K562 (cell line): ENCODE results near the gene LATS1. TPM values are rescaled to one million over a fixed set of nuclear protein-coding genes. Genes with fewer than 3 reads are reported as not detected.

Experiments used
- E2F8 ChIP-seq: fragments of 450-650 bp; IDR thresholded peaks from 2 replicates; pipeline ENCODE4 v1.7.1; 2018; ENCODE audit warnings: mild to moderate bottlenecking, low read depth; ENCODE audit not compliant: partially characterized antibody
- EP400 ChIP-seq: fragments of 450-650 bp; IDR thresholded peaks from 2 replicates; pipeline ENCODE4 v1.6.1; 2017; ENCODE audit warnings: antibody characterized with exemption, mild to moderate bottlenecking, moderate library complexity
- FOXJ3 ChIP-seq: sonication (generic); formaldehyde crosslinking; IDR thresholded peaks from 2 replicates; pipeline ENCODE4 v1.4.0; 2020; ENCODE audit warnings: mild to moderate bottlenecking, missing genetic modification reagents
- FOXM1 ChIP-seq, 2 experiments: fragments of 450-650 bp in 1 of 2; sonication (generic) in 1 of 2; formaldehyde crosslinking in 1 of 2; IDR thresholded peaks; 2 replicates each; pipeline versions ENCODE4 v1.6.1 to v1.9.0; 2017 to 2022; ENCODE audit warnings: low read depth in 2 of 2, mild to moderate bottlenecking in 2 of 2, missing genetic modification reagents in 1 of 2, moderate library complexity in 1 of 2
- FUS ChIP-seq: fragments of 200-400 bp; formaldehyde crosslinking; optimal IDR thresholded peaks from 2 replicates; pipeline ENCODE3; 2017; ENCODE audit warnings: low read depth, low read length
- GTF3C2 ChIP-seq: IDR thresholded peaks from 3 replicates; pipeline ENCODE4 v1.6.1; 2011; ENCODE audit warnings: borderline replicate concordance, mild to moderate bottlenecking, moderate library complexity; ENCODE audit not compliant: insufficient read length; ENCODE audit errors: extremely low read depth
- HMBOX1 ChIP-seq: sonication (generic); IDR thresholded peaks from 2 replicates; pipeline ENCODE4 v1.6.1; 2016
- KLF1 ChIP-seq: fragments of 450-650 bp; IDR thresholded peaks from 2 replicates; pipeline ENCODE4 v1.6.1; 2016; ENCODE audit warnings: missing genetic modification characterization, missing compliant biosample characterization
- LARP7 ChIP-seq: fragments of 450-650 bp; IDR thresholded peaks from 2 replicates; pipeline ENCODE4 v1.6.1; 2016
- MCM7 ChIP-seq, 2 experiments: fragments of 450-650 bp; IDR thresholded peaks; 2 replicates each; pipeline ENCODE4 v1.6.1; 2016 to 2018
- NR3C1 ChIP-seq: sonication (generic); formaldehyde crosslinking; IDR thresholded peaks from 2 replicates; pipeline ENCODE4 v1.8.1; 2022; ENCODE audit warnings: missing genetic modification reagents
- PHB ChIP-seq: fragments of 250-450 bp; sonication (Bioruptor Pico); IDR thresholded peaks from 2 replicates; pipeline ENCODE4 v1.5.0; 2021
- RB1 ChIP-seq: fragments of 450-650 bp; IDR thresholded peaks from 2 replicates; pipeline ENCODE4 v1.6.1; 2017; ENCODE audit warnings: low read depth, mild to moderate bottlenecking
- RBM39 ChIP-seq: fragments of 200-400 bp; formaldehyde crosslinking; optimal IDR thresholded peaks from 2 replicates; pipeline ENCODE3; 2018; ENCODE audit warnings: low read depth, low read length
- RNF219 ChIP-seq: fragments of 250-450 bp; sonication (Bioruptor Pico); IDR thresholded peaks from 2 replicates; pipeline ENCODE4 v1.5.0; 2022; ENCODE audit warnings: mild to moderate bottlenecking
- TBL1XR1 ChIP-seq, 2 experiments: IDR thresholded peaks; 2 replicates each; pipeline ENCODE4 v1.6.1; 2012; ENCODE audit warnings: improper control_type of control experiment in 2 of 2, low read length in 2 of 2, mild to moderate bottlenecking in 1 of 2
- ZNF174 ChIP-seq: fragments of 250-450 bp; sonication (Bioruptor Pico); IDR thresholded peaks from 2 replicates; pipeline ENCODE4 v1.4.0; 2020; ENCODE audit warnings: mild to moderate bottlenecking
- ZNF583 ChIP-seq: fragments of 250-450 bp; sonication (Bioruptor Pico); IDR thresholded peaks from 2 replicates; pipeline ENCODE4 v1.4.0; 2020
- ZNF696 ChIP-seq: fragments of 250-450 bp; sonication (Bioruptor Pico); conservative IDR thresholded peaks from 2 replicates; pipeline ENCODE4 v1.4.0; 2020; ENCODE audit warnings: mild to moderate bottlenecking, moderate library complexity
- ZNF778 ChIP-seq: fragments of 450-650 bp; formaldehyde crosslinking; IDR thresholded peaks from 2 replicates; pipeline ENCODE4 v1.4.0; 2020; ENCODE audit warnings: mild to moderate bottlenecking, moderate library complexity
- polyA plus RNA-seq, 8 experiments: library from polyadenylated mRNA; depleted of rRNA in 4 of 8; stranded (reverse) in 5 of 8; unstranded in 3 of 8; fragments of >200 nt; fragmentation: Nextera tagmentation in 2 of 8; fragmentation: Illumina TruSeq in 1 of 8; extraction: Ambion mirVana in 2 of 8; extraction: Trizol in 1 of 8; gene quantifications; 2 replicates each; pipeline versions ENCODE4 v1.2.1 to v1.2.3, GENCODE V29; 2011 to 2014; ENCODE audit warnings: inconsistent platforms in 1 of 8, missing spikeins in 1 of 8
- total RNA-seq, 7 experiments: library from RNA; depleted of rRNA in 6 of 7; stranded (reverse); fragments of >200 nt in 6 of 7; fragmentation: Illumina TruSeq in 2 of 7; extraction: Trizol in 2 of 7; gene quantifications; 2 replicates each; pipeline versions ENCODE4 v1.2.1 to v1.2.3, GENCODE V29; 2011 to 2021; ENCODE audit warnings: low replicate concordance in 1 of 7

LATS1 gene
- total and polyA plus RNA-seq, 9 of the 15 experiments (the other 6 are each of a cell fraction or from before 2014, with no cell fraction given), result 5.0 to 36.3 (median 18.4) TPM

- no peak for TF ChIP-seq HMBOX1
- no peak for TF ChIP-seq KLF1 (tag)
- no peak for TF ChIP-seq ZNF174
- no peak for TF ChIP-seq MCM7 (IDR thresholded peaks at IDR 0.05)
- no peak for TF ChIP-seq RNF219 (CRISPR knock-in tag)
- no peak for TF ChIP-seq NR3C1 (CRISPR knock-in tag)
- TF ChIP-seq TBL1XR1 (IDR thresholded peaks at IDR 0.05; ENCODE audit: low read length in 2 of 2), result no peak
- TF ChIP-seq ZNF778, result no peak
- peak; percentile 75; the same call in 1 of the 2 replicates for TF ChIP-seq ZNF583
- TF ChIP-seq GTF3C2, result no peak
- TF ChIP-seq FOXM1 (IDR thresholded peaks at IDR 0.05; ENCODE audit: low read depth), result no peak; the same call in none of the 2 replicates
- no peak for TF ChIP-seq FOXM1 (CRISPR knock-in tag; IDR thresholded peaks at IDR 0.05; ENCODE audit: low read depth)
- 0 out of 2 replicates have a peak, but pooled peaks have one; percentile 34 for TF ChIP-seq LARP7
- TF ChIP-seq FUS, result no peak
- TF ChIP-seq EP400, result peak; percentile 75
- peak; percentile 74; the same call in 1 of the 2 replicates for TF ChIP-seq RB1
- TF ChIP-seq E2F8, result peak; percentile 59
- TF ChIP-seq RBM39, result peak; percentile 31
- TF ChIP-seq ZNF696 (CRISPR knock-in tag), result no peak
- TF ChIP-seq FOXJ3, result no peak
- TF ChIP-seq PHB, result no peak
Observed at GRCh38 chr6:149746147-149746946, 28.4 kb upstream of the LATS1 start, which contains the start of gene NUP43 (continued).
